HG03025 (cell line): ENCODE measurements around the gene TMSB15B.
"Not testable (repeated sequence)": the region's sequence is repeated elsewhere in the genome, so short reads cannot be mapped to it uniquely, and the experiment has no call there.

Experiments
- ATAC-seq: cut with Tn5 transposase; IDR thresholded peaks from one replicate; pipeline ENCODE4 v1.9.1; 2021; ENCODE audit warnings: mild to moderate bottlenecking, moderate library complexity; ENCODE audit not compliant: unreplicated experiment, low FRiP score

TMSB15B gene

GRCh38 chrX:104015576-104015975, 53.1 kb downstream of the TMSB15B start:
- ATAC-seq, result not testable (repeated sequence)
